DOHH2 (cell line): ENCODE measurements around the gene FOXN1.

Experiments
- H3F3A ChIP-seq: fragments of 200-600 bp; sonication (generic), shearing (Covaris generic); 2 replicates; pipeline ENCODE4 v1.6.0; 2016; ENCODE audit warnings: antibody characterized with exemption, mild to moderate bottlenecking; ENCODE audit not compliant: control insufficient read depth, insufficient read depth
- H3K27ac ChIP-seq: fragments of 200-600 bp; sonication (generic); 2 replicates; pipeline ENCODE4 v1.5.1; 2014; ENCODE audit warnings: low read depth, mild to moderate bottlenecking, low read length, moderate library complexity
- H3K27me3 ChIP-seq: fragments of 200-600 bp; sonication (generic); 2 replicates; pipeline ENCODE4 v1.6.1; 2014; ENCODE audit warnings: mild to moderate bottlenecking, low read length, mixed read lengths; ENCODE audit not compliant: control insufficient read depth
- H3K36me3 ChIP-seq: fragments of 200-600 bp; sonication (generic); 2 replicates; pipeline ENCODE4 v1.6.1; 2014; ENCODE audit warnings: mild to moderate bottlenecking, low read length, moderate library complexity, mixed read lengths; ENCODE audit not compliant: control insufficient read depth
- H3K4me1 ChIP-seq: fragments of 200-600 bp; sonication (generic); 2 replicates; pipeline ENCODE4 v1.6.1; 2014; ENCODE audit warnings: mild to moderate bottlenecking, low read length, mixed read lengths; ENCODE audit not compliant: control insufficient read depth
- H3K4me2 ChIP-seq: fragments of 200-600 bp; sonication (generic); 2 replicates; pipeline ENCODE4 v1.6.0; 2014; ENCODE audit warnings: mild to moderate bottlenecking, low read length, moderate library complexity
- H3K4me3 ChIP-seq: fragments of 200-600 bp; sonication (generic); 2 replicates; pipeline ENCODE4 v1.5.1; 2014; ENCODE audit warnings: mild to moderate bottlenecking, low read length, mixed read lengths
- H3K79me2 ChIP-seq: fragments of 200-600 bp; sonication (generic); 2 replicates; pipeline ENCODE4 v1.6.1; 2014; ENCODE audit warnings: mild to moderate bottlenecking, low read length, mixed read lengths; ENCODE audit not compliant: control insufficient read depth
- H3K9me2 ChIP-seq: fragments of 200-600 bp; sonication (generic); replicated peaks from 2 replicates; pipeline ENCODE4 v1.6.1; 2014; ENCODE audit warnings: mild to moderate bottlenecking, low read length, mixed read lengths; ENCODE audit not compliant: control insufficient read depth
- H3K9me3 ChIP-seq: fragments of 200-600 bp; sonication (generic); 2 replicates; pipeline ENCODE4 v1.6.1; 2014; ENCODE audit warnings: antibody characterized with exemption, low read length, mixed read lengths; ENCODE audit not compliant: control insufficient read depth, insufficient read depth
- H4K20me1 ChIP-seq: fragments of 200-600 bp; sonication (generic); 2 replicates; pipeline ENCODE4 v1.6.0; 2014; ENCODE audit warnings: low read depth, mild to moderate bottlenecking, antibody characterized with exemption, low read length, moderate library complexity; ENCODE audit not compliant: control insufficient read depth, insufficient read depth
- CTCF ChIP-seq: fragments of 200-600 bp; sonication (generic); IDR thresholded peaks from one replicate; pipeline ENCODE4 v1.5.1; 2014; ENCODE audit warnings: antibody characterized with exemption, mild to moderate bottlenecking, low read depth, low read length; ENCODE audit not compliant: poor library complexity, severe bottlenecking
- EZH2phosphoT487 ChIP-seq: fragments of 200-600 bp; sonication (generic); IDR thresholded peaks from 2 replicates; pipeline ENCODE4 v1.6.1; 2017; ENCODE audit warnings: borderline replicate concordance, mild to moderate bottlenecking, antibody characterized with exemption, low read length, moderate library complexity, mixed read lengths

The FOXN1 gene

GRCh38 chr17:28523186-28523585 lies 17.0 kb downstream of the FOXN1 start:
- no peak overlapping the region for H3K27ac ChIP-seq
- H3K79me2 ChIP-seq: no peaks in the 10 kb centered on the region
- no peak for TF ChIP-seq CTCF
- TF ChIP-seq EZH2phosphoT487: no peak
- no peaks in the 10 kb centered on the region for H3K4me1 ChIP-seq
- H4K20me1 ChIP-seq: no peaks in the 10 kb centered on the region
- H3K4me2 ChIP-seq: no peak overlapping the region
- no peak overlapping the region for H3K4me3 ChIP-seq
- H3K9me3 ChIP-seq: no peaks in the 10 kb centered on the region
- H3K27me3 ChIP-seq: no peaks in the 10 kb centered on the region; the same call in 1 of the 2 replicates
- no peaks in the 10 kb centered on the region for H3K9me2 ChIP-seq
- no peaks in the 10 kb centered on the region for H3K36me3 ChIP-seq
- no peaks in the 10 kb centered on the region for H3F3A ChIP-seq

- Histone ChIP-seq H3K4me2 (no peak overlapping the region), H3K4me3 (no peak overlapping the region), H3K4me1 (no peaks in the 10 kb centered on the region), H3K27me3 (no peaks in the 10 kb centered on the region; the same call in 1 of the 2 replicates), H3K27ac (no peak overlapping the region), H3K36me3 (no peaks in the 10 kb centered on the region), H3K9me2 (no peaks in the 10 kb centered on the region), H3K79me2 (no peaks in the 10 kb centered on the region), H3K9me3 (no peaks in the 10 kb centered on the region), H4K20me1 (no peaks in the 10 kb centered on the region), H3F3A (no peaks in the 10 kb centered on the region)
- TF ChIP-seq EZH2phosphoT487 (no peak), CTCF (no peak)
Measured at GRCh38 chr17:28523876-28524275, 17.7 kb downstream of the FOXN1 start.

- no peaks in the 10 kb centered on the region for H3K9me2 ChIP-seq
- H4K20me1 ChIP-seq: no peaks in the 10 kb centered on the region
- no peaks in the 10 kb centered on the region for H3F3A ChIP-seq
- no peak overlapping the region for H3K4me2 ChIP-seq
- no peaks in the 10 kb centered on the region for H3K9me3 ChIP-seq
- no peaks in the 10 kb centered on the region for H3K4me1 ChIP-seq
- no peak overlapping the region for H3K27ac ChIP-seq
- TF ChIP-seq EZH2phosphoT487 (no peak), CTCF (no peak)
- H3K27me3 ChIP-seq: 0 out of 2 replicates have a peak, but pooled peaks cover 5% of the 10 kb centered on the region
- H3K36me3 ChIP-seq: no peaks in the 10 kb centered on the region
- H3K79me2 ChIP-seq: no peaks in the 10 kb centered on the region
- H3K4me3 ChIP-seq: no peak overlapping the region
Measured at GRCh38 chr17:28524476-28525424, 18.6 kb downstream of the FOXN1 start.
